ENCODE measurements around the gene FABP1.

FABP1 gene

DNA sequence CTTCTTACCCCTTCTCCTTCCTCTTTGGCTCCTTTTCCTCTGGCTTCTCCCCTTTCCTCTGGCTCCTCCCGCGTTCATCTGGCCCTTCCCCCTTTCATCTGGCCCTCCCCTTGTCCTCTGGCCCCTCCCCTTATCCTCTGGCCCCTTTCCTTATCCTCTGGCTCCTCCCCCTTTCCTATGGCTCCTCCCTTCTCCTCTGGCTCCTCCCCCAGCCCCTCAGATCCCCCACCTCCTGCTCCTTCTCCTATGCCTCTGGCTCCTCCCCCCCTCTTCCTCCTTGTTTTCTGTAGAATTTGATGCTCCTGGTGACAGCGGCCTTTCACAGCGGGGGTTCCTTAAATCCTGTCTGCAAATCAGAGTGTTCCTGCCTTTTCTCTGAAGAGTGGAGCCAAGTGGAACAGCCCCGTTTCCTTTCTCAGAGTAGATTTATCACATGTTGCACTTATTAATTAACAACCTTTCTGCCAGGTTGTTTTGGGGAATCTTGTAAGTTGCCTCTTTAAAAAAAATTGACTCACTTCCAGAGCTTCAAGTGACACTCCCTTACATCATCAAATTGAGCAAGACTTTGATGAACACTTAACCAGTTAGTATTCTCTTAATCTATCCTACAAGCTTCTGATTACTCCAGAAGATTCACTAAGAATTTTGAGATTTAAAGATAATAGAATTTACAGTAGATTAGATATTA is 27.9 kb downstream of the FABP1 start:
- Histone ChIP-seq H3K9me3 (replicated peaks; ENCODE audit: low read length) (no peaks in the 10 kb centered on the region), H3K4me1 (ENCODE audit: control insufficient read depth, insufficient read depth, low read length) (no peaks in the 10 kb centered on the region), H3K36me3 (ENCODE audit: insufficient read depth, low read length) (no peaks in the 10 kb centered on the region), H3K4me3 (ENCODE audit: low read length) (no peak overlapping the region), H3K27me3 (ENCODE audit: control insufficient read depth, insufficient read depth, low read length) (peaks cover 8% of the 10 kb centered on the region), H3K9ac (ENCODE audit: low read depth, low read length) (no peak overlapping the region), H3K4me2 (ENCODE audit: low read length) (no peak overlapping the region)

DNA sequence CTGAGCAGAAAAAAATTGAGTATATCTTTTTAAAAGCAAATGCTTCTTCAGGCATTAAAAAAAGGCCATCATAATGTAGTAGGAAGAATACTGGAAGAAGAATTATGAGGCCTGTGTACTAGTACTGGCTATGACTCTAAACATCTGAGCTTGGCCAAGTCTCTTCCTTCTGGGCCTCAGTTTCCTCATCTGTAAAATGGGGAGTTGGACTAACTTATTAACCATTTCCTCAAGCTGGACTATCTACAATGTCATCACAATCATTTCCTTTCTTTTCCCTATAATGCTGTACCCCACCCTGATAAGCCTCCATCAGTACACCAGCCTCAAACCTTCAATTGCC is 29.3 kb downstream of the FABP1 start:
- Histone ChIP-seq H3K4me1 (ENCODE audit: control insufficient read depth, insufficient read depth, low read length) (no peaks in the 10 kb centered on the region), H3K4me3 (ENCODE audit: low read length) (no peak overlapping the region), H3K9ac (ENCODE audit: low read depth, low read length) (no peak overlapping the region), H3K4me2 (ENCODE audit: low read length) (no peak overlapping the region), H3K36me3 (ENCODE audit: insufficient read depth, low read length) (no peaks in the 10 kb centered on the region), H3K9me3 (replicated peaks; ENCODE audit: low read length) (no peaks in the 10 kb centered on the region), H3K27me3 (ENCODE audit: control insufficient read depth, insufficient read depth, low read length) (peaks cover 16% of the 10 kb centered on the region)

DNA sequence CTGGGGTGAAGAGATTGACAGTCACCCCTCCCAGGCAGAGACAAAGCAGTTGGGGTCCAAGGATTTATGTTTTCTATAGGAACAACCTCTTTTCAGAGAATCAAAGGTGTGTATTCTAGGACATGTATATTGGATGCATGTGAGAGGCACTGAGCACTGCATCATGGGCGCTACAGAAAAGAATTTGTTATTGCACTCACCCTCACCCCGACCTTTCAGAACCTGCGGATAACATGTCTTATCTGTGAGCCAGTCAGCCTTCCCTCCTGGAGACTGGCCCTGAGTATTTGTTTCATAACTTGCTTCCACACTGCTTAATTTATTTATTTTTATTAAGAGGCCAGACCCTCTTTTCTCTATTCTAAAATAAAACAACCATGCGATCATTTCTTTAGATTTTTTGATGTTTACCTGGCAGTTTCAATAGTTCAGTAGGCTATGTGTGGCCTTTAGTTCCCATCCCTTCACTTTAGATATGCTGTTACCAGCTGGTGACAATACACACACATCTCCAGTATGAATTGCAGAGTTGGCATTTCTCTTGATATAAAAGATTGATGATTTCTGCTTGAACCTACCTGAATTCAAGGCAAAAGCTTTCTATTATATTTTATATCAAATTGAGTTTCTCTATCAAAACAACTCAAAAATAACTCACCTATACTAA is 29.8 kb downstream of the FABP1 start:
- H3K36me3 ChIP-seq (ENCODE audit: insufficient read depth, low read length), result no peaks in the 10 kb centered on the region
- no peak overlapping the region for H3K9ac ChIP-seq (ENCODE audit: low read depth, low read length)
- H3K4me1 ChIP-seq (ENCODE audit: control insufficient read depth, insufficient read depth, low read length), result no peaks in the 10 kb centered on the region
- H3K27me3 ChIP-seq (ENCODE audit: control insufficient read depth, insufficient read depth, low read length), result peaks cover 21% of the 10 kb centered on the region
- no peaks in the 10 kb centered on the region for H3K9me3 ChIP-seq (replicated peaks; ENCODE audit: low read length)
- no peak overlapping the region for H3K4me2 ChIP-seq (ENCODE audit: low read length)
- no peak overlapping the region for H3K4me3 ChIP-seq (ENCODE audit: low read length)

DNA sequence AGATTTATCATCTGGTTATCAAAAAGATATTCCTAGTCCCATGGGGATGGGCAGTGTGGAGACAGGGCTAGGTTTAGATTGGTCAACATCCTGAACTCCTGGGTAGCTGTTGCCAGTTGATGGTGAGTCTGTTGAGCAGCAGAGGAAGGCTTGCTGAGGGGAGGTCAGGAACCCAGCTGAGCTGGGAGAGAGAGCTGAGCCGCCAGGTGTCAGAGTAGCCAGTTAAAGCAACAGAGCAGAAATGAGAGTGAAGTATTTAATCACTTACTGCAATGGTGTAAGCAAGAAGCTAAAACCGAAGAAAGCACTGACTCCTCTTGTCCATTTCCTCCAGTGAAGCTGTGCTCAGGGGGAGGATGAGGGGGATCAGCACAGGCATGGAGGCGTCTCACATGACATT is 30.7 kb downstream of the FABP1 start:
- Histone ChIP-seq H3K9ac (ENCODE audit: low read depth, low read length) (no peak overlapping the region), H3K27me3 (ENCODE audit: control insufficient read depth, insufficient read depth, low read length) (peaks cover 24% of the 10 kb centered on the region), H3K4me1 (ENCODE audit: control insufficient read depth, insufficient read depth, low read length) (no peaks in the 10 kb centered on the region), H3K9me3 (replicated peaks; ENCODE audit: low read length) (no peaks in the 10 kb centered on the region), H3K36me3 (ENCODE audit: insufficient read depth, low read length) (no peaks in the 10 kb centered on the region), H3K4me2 (ENCODE audit: low read length) (no peak overlapping the region), H3K4me3 (ENCODE audit: low read length) (no peak overlapping the region)

DNA sequence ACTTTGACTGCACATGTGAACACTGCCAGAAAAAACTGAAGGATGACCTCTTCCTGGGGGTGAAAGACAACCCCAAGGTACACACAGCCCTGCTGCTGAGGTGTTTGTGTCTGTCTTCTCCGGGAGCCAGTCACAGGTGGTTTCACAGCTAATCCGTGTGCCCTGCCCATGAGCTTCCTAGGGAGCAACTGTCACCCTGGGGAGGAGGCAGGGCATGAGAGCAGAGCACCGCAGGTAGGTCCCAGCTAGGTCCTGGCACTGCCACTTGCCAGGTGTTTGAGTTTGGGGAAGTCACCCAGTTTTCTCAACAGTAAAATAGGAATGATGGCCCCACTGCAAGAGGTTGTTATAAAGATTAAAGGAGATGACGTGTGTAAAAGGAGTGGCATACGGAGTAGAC is 31.2 kb downstream of the FABP1 start:
- no peak overlapping the region for H3K9ac ChIP-seq (ENCODE audit: low read depth, low read length)

DNA sequence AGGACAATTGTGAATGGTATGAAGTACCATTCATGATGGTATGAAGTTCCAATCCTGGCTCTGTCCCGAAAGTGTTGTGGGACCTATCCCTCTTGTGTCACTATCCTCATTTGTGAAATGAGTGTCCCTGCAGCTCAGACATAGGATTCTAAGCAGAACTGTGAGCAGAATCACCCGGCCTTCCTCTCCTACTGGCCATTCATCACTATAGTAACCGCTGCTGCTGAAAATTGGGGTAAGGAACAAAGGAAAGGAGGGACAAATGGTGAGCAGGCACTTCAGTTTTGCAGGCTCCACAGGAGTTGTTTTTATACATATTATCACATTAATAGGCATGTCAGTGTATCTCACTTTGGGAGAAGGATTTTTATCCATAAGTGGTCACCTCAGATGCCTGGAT is 32.8 kb downstream of the FABP1 start:
- no peaks in the 10 kb centered on the region for H3K4me1 ChIP-seq (ENCODE audit: control insufficient read depth, insufficient read depth, low read length)
- H3K9me3 ChIP-seq (replicated peaks; ENCODE audit: low read length), result no peaks in the 10 kb centered on the region
- H3K36me3 ChIP-seq (ENCODE audit: insufficient read depth, low read length), result no peaks in the 10 kb centered on the region
- H3K4me3 ChIP-seq (ENCODE audit: low read length), result no peak overlapping the region
- peaks cover 24% of the 10 kb centered on the region for H3K27me3 ChIP-seq (ENCODE audit: control insufficient read depth, insufficient read depth, low read length)
- no peak overlapping the region for H3K9ac ChIP-seq (ENCODE audit: low read depth, low read length)
- no peak overlapping the region for H3K4me2 ChIP-seq (ENCODE audit: low read length)

More for the DNA sequence above, 31.2 kb downstream of the FABP1 start:
- no peak overlapping the region for H3K4me2 ChIP-seq (ENCODE audit: low read length)
- no peaks in the 10 kb centered on the region for H3K36me3 ChIP-seq (ENCODE audit: insufficient read depth, low read length)
- no peak overlapping the region for H3K4me3 ChIP-seq (ENCODE audit: low read length)
- no peaks in the 10 kb centered on the region for H3K4me1 ChIP-seq (ENCODE audit: control insufficient read depth, insufficient read depth, low read length)
- no peaks in the 10 kb centered on the region for H3K9me3 ChIP-seq (replicated peaks; ENCODE audit: low read length)
- peaks cover 24% of the 10 kb centered on the region for H3K27me3 ChIP-seq (ENCODE audit: control insufficient read depth, insufficient read depth, low read length)

DNA sequence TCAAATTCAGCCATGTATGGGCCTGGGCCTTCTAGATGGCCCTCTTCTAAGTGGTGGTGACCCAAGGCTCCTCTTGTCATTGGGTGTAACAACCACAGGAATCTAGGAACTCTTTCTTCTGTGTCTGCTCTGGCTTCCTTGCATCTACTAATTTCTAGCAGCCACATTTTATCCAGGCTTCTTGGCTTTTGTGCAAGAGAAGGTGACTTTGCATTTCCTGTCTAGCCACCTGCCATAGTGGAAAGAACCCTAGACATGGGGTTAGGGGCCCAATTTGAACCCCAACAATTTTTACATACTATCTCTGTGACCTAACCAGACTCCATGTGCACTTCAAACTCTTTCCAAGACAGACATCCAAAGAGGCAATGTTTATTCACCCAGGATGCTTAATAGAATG is 35.1 kb downstream of the FABP1 start:
- no peak overlapping the region for H3K4me3 ChIP-seq (ENCODE audit: low read length)
- H3K36me3 ChIP-seq (ENCODE audit: insufficient read depth, low read length), result no peaks in the 10 kb centered on the region
- H3K4me2 ChIP-seq (ENCODE audit: low read length), result no peak overlapping the region
- H3K27me3 ChIP-seq (ENCODE audit: control insufficient read depth, insufficient read depth, low read length), result peaks cover 24% of the 10 kb centered on the region
- H3K9me3 ChIP-seq (replicated peaks; ENCODE audit: low read length), result no peaks in the 10 kb centered on the region
- H3K4me1 ChIP-seq (ENCODE audit: control insufficient read depth, insufficient read depth, low read length), result no peaks in the 10 kb centered on the region
- H3K9ac ChIP-seq (ENCODE audit: low read depth, low read length), result no peak overlapping the region

DNA sequence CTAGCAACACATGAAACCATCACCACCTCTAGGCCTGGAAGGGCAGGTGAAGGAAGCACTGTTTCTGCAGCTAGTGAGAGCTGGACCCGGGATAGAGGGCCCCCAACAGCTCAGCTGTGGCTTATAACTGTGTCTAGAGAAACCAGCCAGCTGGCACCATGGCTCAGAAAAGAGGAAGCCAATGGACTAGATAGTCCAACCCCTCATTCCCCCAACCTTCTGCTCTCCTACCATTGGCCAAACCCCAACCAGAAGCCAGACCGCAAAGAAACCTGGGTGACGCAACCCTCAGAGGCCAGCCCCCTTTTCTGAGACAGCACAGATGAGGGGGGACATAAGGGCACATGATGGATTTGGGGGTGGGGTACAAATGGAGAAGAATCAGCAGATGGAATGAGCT is 35.9 kb downstream of the FABP1 start:
- Histone ChIP-seq H3K9ac (ENCODE audit: low read depth, low read length) (no peak overlapping the region), H3K27me3 (ENCODE audit: control insufficient read depth, insufficient read depth, low read length) (peaks cover 24% of the 10 kb centered on the region), H3K36me3 (ENCODE audit: insufficient read depth, low read length) (no peaks in the 10 kb centered on the region), H3K9me3 (replicated peaks; ENCODE audit: low read length) (no peaks in the 10 kb centered on the region), H3K4me2 (ENCODE audit: low read length) (no peak overlapping the region), H3K4me1 (ENCODE audit: control insufficient read depth, insufficient read depth, low read length) (no peaks in the 10 kb centered on the region), H3K4me3 (ENCODE audit: low read length) (no peak overlapping the region)

DNA sequence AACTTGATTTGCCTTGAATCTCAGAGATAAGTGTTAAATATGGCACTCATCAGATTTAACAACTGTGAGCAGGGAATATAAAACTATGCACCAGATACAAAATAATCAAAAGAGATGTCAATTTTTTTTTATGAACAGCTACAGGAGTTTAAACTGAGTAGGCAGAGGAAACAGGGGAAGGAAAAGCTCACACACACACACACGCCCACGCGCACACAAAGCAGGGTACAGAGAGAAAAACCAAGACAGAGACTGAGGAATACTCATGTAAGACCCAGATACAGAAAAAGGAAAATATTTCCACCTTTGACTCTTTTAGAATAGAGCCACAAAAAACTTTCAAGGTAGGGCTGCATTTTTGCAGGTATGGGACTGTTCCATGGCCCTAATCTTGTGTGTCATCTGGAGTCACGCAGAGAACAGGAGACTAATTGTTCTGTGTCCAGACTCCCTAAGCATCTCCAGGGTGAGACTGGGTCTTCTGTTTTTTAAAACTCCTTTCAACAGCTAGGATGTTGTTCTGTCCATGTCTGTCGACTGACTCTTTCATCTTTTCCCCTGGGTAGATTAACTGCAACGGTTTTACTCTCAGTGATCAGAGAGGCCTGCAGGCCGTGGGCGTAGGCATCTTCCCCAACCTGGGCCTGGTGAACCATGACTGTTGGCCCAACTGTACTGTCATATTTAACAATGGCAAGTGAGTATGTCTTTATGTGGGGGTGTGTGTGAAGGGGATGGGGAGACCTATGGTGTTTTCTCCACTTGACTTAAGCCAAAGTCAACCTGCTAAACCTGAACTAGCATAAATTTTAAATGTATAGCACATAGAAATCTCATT is 37.2 kb downstream of the FABP1 start:
- Histone ChIP-seq H3K27me3 (ENCODE audit: control insufficient read depth, insufficient read depth, low read length) (peaks cover 24% of the 10 kb centered on the region), H3K9ac (ENCODE audit: low read depth, low read length) (no peak overlapping the region), H3K9me3 (replicated peaks; ENCODE audit: low read length) (no peaks in the 10 kb centered on the region), H3K4me2 (ENCODE audit: low read length) (no peak overlapping the region), H3K4me1 (ENCODE audit: control insufficient read depth, insufficient read depth, low read length) (no peaks in the 10 kb centered on the region), H3K36me3 (ENCODE audit: insufficient read depth, low read length) (no peaks in the 10 kb centered on the region), H3K4me3 (ENCODE audit: low read length) (no peak overlapping the region)

DNA sequence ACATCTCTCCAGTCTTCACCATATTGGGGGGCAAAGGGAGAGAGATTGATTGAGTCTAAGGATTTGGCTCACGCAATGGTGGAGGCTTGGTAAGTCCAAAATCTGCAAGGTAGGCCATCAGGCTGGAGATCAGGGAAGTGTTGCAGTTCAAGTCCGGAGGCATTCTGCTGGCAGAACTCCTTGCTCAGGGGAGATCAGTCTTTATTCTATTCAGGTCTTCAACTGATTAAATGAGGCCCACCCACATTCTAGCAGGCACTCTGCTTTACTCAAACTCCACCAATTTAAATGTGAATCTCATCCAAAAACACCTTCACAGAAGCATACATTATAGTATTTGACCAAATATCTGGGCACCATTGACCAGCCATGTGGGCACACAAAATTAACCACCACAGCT is 38.9 kb downstream of the FABP1 start:
- H3K27me3 ChIP-seq (ENCODE audit: control insufficient read depth, insufficient read depth, low read length), result peaks cover 15% of the 10 kb centered on the region
- H3K36me3 ChIP-seq (ENCODE audit: insufficient read depth, low read length), result no peaks in the 10 kb centered on the region
- no peaks in the 10 kb centered on the region for H3K4me1 ChIP-seq (ENCODE audit: control insufficient read depth, insufficient read depth, low read length)
- H3K4me2 ChIP-seq (ENCODE audit: low read length), result no peak overlapping the region
- H3K9me3 ChIP-seq (replicated peaks; ENCODE audit: low read length), result no peaks in the 10 kb centered on the region
- no peak overlapping the region for H3K9ac ChIP-seq (ENCODE audit: low read depth, low read length)
- no peak overlapping the region for H3K4me3 ChIP-seq (ENCODE audit: low read length)

DNA sequence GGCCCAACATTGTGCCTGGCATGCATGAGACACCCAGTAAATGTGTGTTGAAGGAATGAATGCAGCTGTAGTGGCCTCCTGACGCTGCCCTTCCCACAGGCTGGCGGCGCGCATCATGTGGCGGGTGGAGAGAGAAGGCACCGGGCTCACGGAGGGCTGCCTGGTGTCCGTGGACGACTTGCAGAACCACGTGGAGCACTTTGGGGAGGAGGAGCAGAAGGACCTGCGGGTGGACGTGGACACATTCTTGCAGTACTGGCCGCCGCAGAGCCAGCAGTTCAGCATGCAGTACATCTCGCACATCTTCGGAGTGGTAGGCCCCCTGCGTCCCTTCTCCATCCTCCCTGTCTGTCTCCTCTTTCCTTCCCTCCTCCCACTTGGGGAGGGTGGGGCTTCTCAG is 40.1 kb downstream of the FABP1 start:
- Histone ChIP-seq H3K4me1 (ENCODE audit: control insufficient read depth, insufficient read depth, low read length) (no peaks in the 10 kb centered on the region), H3K36me3 (ENCODE audit: insufficient read depth, low read length) (no peaks in the 10 kb centered on the region), H3K4me2 (ENCODE audit: low read length) (no peak overlapping the region), H3K27me3 (ENCODE audit: control insufficient read depth, insufficient read depth, low read length) (peaks cover 8% of the 10 kb centered on the region), H3K4me3 (ENCODE audit: low read length) (no peak overlapping the region), H3K9ac (ENCODE audit: low read depth, low read length) (no peak overlapping the region), H3K9me3 (replicated peaks; ENCODE audit: low read length) (no peaks in the 10 kb centered on the region)

Measured in skeletal muscle satellite cell (primary cell).